ENCODE data around the gene PPARD. TPM values are rescaled to one million over a fixed set of nuclear protein-coding genes. Genes with fewer than 3 reads are reported as not detected.

PPARD gene
- total and polyA plus RNA-seq, 10 donors = 9.4 to 37.4 (median 30.2) TPM

Small RNAs within 50 kb of the gene (microRNA-seq; reads per million reads assigned to microRNA genes)
- 0 to 0.57 (median 0) reads per million in 3 donors for gene MIR7111

Small RNAs within 50 kb of the gene (small RNA-seq; reads per million reads assigned to genes)
- 0 to 0.17 (median 0) reads per million in 4 donors for gene MIR7111

Other genes with a start within 250 kb of the PPARD start
- not detected for gene TCP11, start 201.2 kb upstream of the PPARD start, total RNA-seq
- not detected for gene TCP11, start 201.2 kb upstream of the PPARD start, polyA plus RNA-seq
- gene SCUBE3, start 128.6 kb upstream of the PPARD start, total RNA-seq = under 1 TPM in 6 of 7 donors, not detected in 1; 0.09 to 0.43 (median 0.23) TPM
- under 1 TPM; 0.03 to 0.04 (median 0.03) TPM for gene SCUBE3, start 128.6 kb upstream of the PPARD start, polyA plus RNA-seq
- gene ZNF76, start 82.8 kb upstream of the PPARD start, total RNA-seq = 10 to 100 TPM; 51.6 to 80.0 (median 60.9) TPM
- 10 to 100 TPM; 25.6 to 54.9 (median 40.9) TPM for gene ZNF76, start 82.8 kb upstream of the PPARD start, polyA plus RNA-seq
- 10 to 100 TPM; 57.9 to 89.0 (median 72.1) TPM for gene DEF6, start 44.7 kb upstream of the PPARD start, total RNA-seq
- gene DEF6, start 44.7 kb upstream of the PPARD start, polyA plus RNA-seq = 100 to 1,000 TPM in 1 of 3 donors, 10 to 100 TPM in 2; 63.2 to 132 (median 74.3) TPM
- gene FANCE, start 109.8 kb downstream of the PPARD start, total RNA-seq = 1 to 10 TPM; 3.2 to 5.8 (median 4.3) TPM
- gene FANCE, start 109.8 kb downstream of the PPARD start, polyA plus RNA-seq = 1 to 10 TPM; 2.9 to 5.4 (median 3.6) TPM
- 1,000 to 10,000 TPM in 4 of 7 donors, 100 to 1,000 TPM in 3; 962 to 1,187 (median 1,013) TPM for gene RPL10A, start 125.8 kb downstream of the PPARD start, total RNA-seq
- 1,000 to 10,000 TPM; 2,382 to 3,148 (median 2,560) TPM for gene RPL10A, start 125.8 kb downstream of the PPARD start, polyA plus RNA-seq
- 10 to 100 TPM in 3 of 7 donors, 1 to 10 TPM in 4; 2.8 to 15.2 (median 9.3) TPM for gene TEAD3, start 154.5 kb downstream of the PPARD start, total RNA-seq
- gene TEAD3, start 154.5 kb downstream of the PPARD start, polyA plus RNA-seq = 1 to 10 TPM; 2.5 to 4.4 (median 2.9) TPM
- gene TULP1, start 170.3 kb downstream of the PPARD start, total RNA-seq = not detected
- under 1 TPM; 0.03 to 0.09 (median 0.04) TPM for gene TULP1, start 170.3 kb downstream of the PPARD start, polyA plus RNA-seq

All from spleen (tissue), 11 donors.